SK-N-SH (cell line): ENCODE data around the gene KCND1. TPM values are rescaled to one million over a fixed set of nuclear protein-coding genes. Genes with fewer than 3 reads are reported as not detected.

Experiments used
- CTCF ChIA-PET: fragments of 300-600, 350-600 bp; formaldehyde crosslinking; extraction: SDS; loops from one replicate; lab custom pipeline; 2021; lab: Yijun Ruan, JAX
- POLR2A ChIA-PET: fragments of 350-600 bp; sonication (Branson Sonifier 250); formaldehyde crosslinking; extraction: SDS; loops from one replicate; lab custom pipeline; 2020; ENCODE audit warnings: antibody characterized with exemption, inconsistent platforms; lab: Yijun Ruan, JAX
- DNase-seq: peaks from one replicate; pipeline ENCODE4 v3.0.0; 2012
- H2AFZ ChIP-seq: fragments of 200-600 bp; sonication (generic); 2 replicates; pipeline ENCODE4 v1.8.1; 2016; ENCODE audit warnings: antibody characterized with exemption, mild to moderate bottlenecking, low read depth
- H3F3A ChIP-seq: fragments of 200-600 bp; sonication (generic); replicated peaks from 2 replicates; pipeline ENCODE3; 2016; ENCODE audit warnings: antibody characterized with exemption, mild to moderate bottlenecking; ENCODE audit not compliant: insufficient read depth
- H3K27ac ChIP-seq, 2 experiments: fragments of 200-500 bp in 1 of 2; fragments of 200-600 bp in 1 of 2; sonication (Bioruptor generic) in 1 of 2; sonication (generic), shearing (Covaris generic) in 1 of 2; 2 replicates each; pipeline versions ENCODE4 v1.5.1 to v1.6.1; 2014 to 2016; ENCODE audit warnings: low read depth in 2 of 2, inconsistent platforms in 1 of 2, low read length in 1 of 2, mild to moderate bottlenecking in 1 of 2, mixed read lengths in 1 of 2
- H3K27me3 ChIP-seq: fragments of 200-600 bp; sonication (generic), shearing (Covaris generic); 2 replicates; pipeline ENCODE4 v1.6.1; 2016; ENCODE audit warnings: mixed run types; ENCODE audit not compliant: insufficient read depth
- H3K36me3 ChIP-seq, 2 experiments: fragments of 200-500 bp in 1 of 2; fragments of 200-600 bp in 1 of 2; sonication (Bioruptor generic) in 1 of 2; sonication (generic) in 1 of 2; replicated peaks in 1 of 2; 2 replicates each; pipeline versions ENCODE3 to v1.5.1; 2014 to 2016; ENCODE audit warnings: low read length in 1 of 2, mild to moderate bottlenecking in 1 of 2; ENCODE audit not compliant: insufficient read depth in 2 of 2, control insufficient read depth in 1 of 2
- H3K4me1 ChIP-seq, 2 experiments: fragments of 200-500 bp in 1 of 2; fragments of 200-600 bp in 1 of 2; sonication (Bioruptor generic) in 1 of 2; sonication (generic), shearing (Covaris generic) in 1 of 2; 2 replicates each; pipeline versions ENCODE4 v1.5.1 to v1.6.1; 2014 to 2016; ENCODE audit warnings: low read depth in 1 of 2, low read length in 1 of 2, mixed run types in 1 of 2; ENCODE audit not compliant: insufficient read depth in 2 of 2, control insufficient read depth in 1 of 2
- H3K4me2 ChIP-seq: fragments of 200-600 bp; sonication (generic), shearing (Covaris generic); 2 replicates; pipeline ENCODE4 v1.6.1; 2017; ENCODE audit warnings: mixed run types
- H3K4me3 ChIP-seq, 2 experiments: fragments of 200-500 bp in 1 of 2; fragments of 200-600 bp in 1 of 2; sonication (Bioruptor generic) in 1 of 2; sonication (generic), shearing (Covaris generic) in 1 of 2; 2 replicates each; pipeline versions ENCODE4 v1.5.1 to v1.8.1; 2014 to 2016; ENCODE audit warnings: low read depth in 2 of 2, inconsistent platforms in 1 of 2, low read length in 1 of 2, mild to moderate bottlenecking in 1 of 2, mixed read lengths in 1 of 2, moderate library complexity in 1 of 2
- H3K79me2 ChIP-seq: fragments of 200-600 bp; sonication (generic); 2 replicates; pipeline ENCODE4 v1.8.1; 2017; ENCODE audit warnings: mild to moderate bottlenecking; ENCODE audit not compliant: insufficient read depth
- H3K9ac ChIP-seq: fragments of 200-600 bp; sonication (generic); 2 replicates; pipeline ENCODE4 v1.6.1; 2017; ENCODE audit warnings: mixed run types
- H3K9me2 ChIP-seq: fragments of 200-600 bp; sonication (generic); 2 replicates; pipeline ENCODE4 v1.6.1; 2017; ENCODE audit warnings: mixed run types
- H3K9me3 ChIP-seq: fragments of 200-600 bp; sonication (generic); 2 replicates; pipeline ENCODE4 v1.6.1; 2017; ENCODE audit warnings: mixed run types, mild to moderate bottlenecking, moderate library complexity
- H4K20me1 ChIP-seq: fragments of 200-600 bp; sonication (generic); 2 replicates; pipeline ENCODE4 v1.6.1; 2017; ENCODE audit warnings: mild to moderate bottlenecking, mixed run types; ENCODE audit not compliant: insufficient read depth
- CHD2 ChIP-seq: fragments of 150-350 bp; IDR thresholded peaks from 2 replicates; pipeline ENCODE4 v1.6.1; 2018; ENCODE audit warnings: low read length; ENCODE audit not compliant: partially characterized antibody
- EP300 ChIP-seq, 2 experiments: IDR thresholded peaks; 2 replicates each; pipeline versions ENCODE4 v1.4.0 to v1.6.1; 2012; ENCODE audit warnings: borderline replicate concordance in 1 of 2, low read depth in 1 of 2, low read length in 1 of 2
- FOXJ3 ChIP-seq: sonication (generic); formaldehyde crosslinking; IDR thresholded peaks from 2 replicates; pipeline ENCODE4 v1.5.1; 2020; ENCODE audit warnings: mild to moderate bottlenecking, missing genetic modification reagents
- MAX ChIP-seq: IDR thresholded peaks from 2 replicates; pipeline ENCODE4 v1.4.0; 2012; ENCODE audit warnings: low read depth
- PBX3 ChIP-seq: IDR thresholded peaks from 2 replicates; pipeline ENCODE4; 2012
- POLR2AphosphoS5 ChIP-seq: IDR thresholded peaks from 2 replicates; pipeline ENCODE4 v1.6.1; 2012; ENCODE audit warnings: low read depth, low read length
- RAD21 ChIP-seq: IDR thresholded peaks from 2 replicates; pipeline ENCODE4 v1.6.1; 2012; ENCODE audit warnings: mild to moderate bottlenecking, low read length
- RCOR1 ChIP-seq: fragments of 150-350 bp; IDR thresholded peaks from 2 replicates; pipeline ENCODE4 v1.6.1; 2017; ENCODE audit warnings: antibody characterized with exemption, low read length
- TAF1 ChIP-seq: IDR thresholded peaks from 2 replicates; pipeline ENCODE4 v1.6.1; 2012; ENCODE audit warnings: low read depth, mild to moderate bottlenecking, low read length, moderate library complexity, borderline replicate concordance
- TCF12 ChIP-seq: IDR thresholded peaks from 2 replicates; pipeline ENCODE4 v1.4.0; 2012
- YY1 ChIP-seq: IDR thresholded peaks from 2 replicates; pipeline ENCODE4 v1.4.0; 2012; ENCODE audit warnings: low read depth, mild to moderate bottlenecking
- ZBTB33 ChIP-seq: IDR thresholded peaks from 2 replicates; pipeline ENCODE4 v1.4.0; 2012; ENCODE audit warnings: low read depth, borderline replicate concordance
- WGBS: methylation state at CpG from one replicate; pipeline ENCODE4 v1.1.6; 2017; ENCODE audit warnings: low lambda C conversion rate; 5-methylcytosine and 5-hydroxymethylcytosine counted together
- polyA plus RNA-seq, 3 experiments: library from polyadenylated mRNA; depleted of rRNA; stranded (reverse); fragments of >200 nt; gene quantifications; 2 replicates each; pipeline ENCODE4 v1.2.3, GENCODE V29; 2012

Gene KCND1
- polyA plus RNA-seq, 1 of the 3 experiments (the other 2 are of a cell fraction): 1.2 TPM

- peak; percentile 55 for TF ChIP-seq MAX
- TF ChIP-seq YY1: peak; percentile 92
- TF ChIP-seq POLR2AphosphoS5: peak; percentile 78
These were observed 30.7 kb upstream of the KCND1 start, which contains the start of gene GRIPAP1 (continued) for GRCh38 chrX:49002091-49002935.

- peak overlapping the region; percentile 90 for H3K9ac ChIP-seq
- H3K79me2 ChIP-seq: peaks cover 17% of the 10 kb centered on the region; the same call in 1 of the 2 replicates
- WGBS: 7% methylated on average over 17 of the region's 17 CpGs
- no peaks in the 10 kb centered on the region for H3K9me2 ChIP-seq
- no peaks in the 10 kb centered on the region for H4K20me1 ChIP-seq
- H3K27ac ChIP-seq: peak overlapping the region; percentile 84 to 90
- H2AFZ ChIP-seq: peak overlapping the region; percentile 98
- POLR2A ChIA-PET: interaction anchor here (0.7 to 1.2 kb wide), 6 partner anchors 11 to 403 kb away, joined by 3 to 5 read pairs (median 4); partner anchors contain the start of genes PQBP1, TFE3 and TIMM17B
- DNase-seq: peak; percentile 65
- peaks cover 16 to 26% of the 10 kb centered on the region in 2 experiments for H3K36me3 ChIP-seq
- peak overlapping the region; percentile 75 to 80 for H3K4me3 ChIP-seq
- CTCF ChIA-PET: interaction anchor here (0.6 to 1.0 kb wide), 2 partner anchors 29 to 319 kb away, joined by 3 to 10 read pairs; partner anchors contain the start of gene KCND1
- TF ChIP-seq PBX3 (no peak), TCF12 (no peak), TAF1 (no peak), FOXJ3 (CRISPR knock-in tag) (no peak), RCOR1 (no peak), EP300 (IDR thresholded peaks at IDR 0.05; ENCODE audit: borderline replicate concordance in 1 of 2, low read depth in 1 of 2, low read length in 1 of 2) (no peak), CHD2 (no peak), RAD21 (no peak), POLR2AphosphoS5 (no peak), ZBTB33 (no peak)
- TF ChIP-seq, all 33 proteins: peak for 0
- Histone ChIP-seq H3F3A (peaks cover 4% of the 10 kb centered on the region), H3K4me2 (peak overlapping the region; percentile 83), H3K4me1 (peaks cover 0 to 8% of the 10 kb centered on the region in 2 experiments; a peak in 2 of 4 replicates), H3K27me3 (no peaks in the 10 kb centered on the region), H3K9me3 (no peaks in the 10 kb centered on the region)
These were observed 30.0 kb upstream of the KCND1 start for GRCh38 chrX:49001521-49002090.
